Stimulated activated CD8-positive, alpha-beta memory T cell treated with anti-CD3 and anti-CD28 coated beads, Interleukin-7, amount 100 ng/mL, for 4 hours (primary cell): Measurements from ENCODE around the gene SEMA5A.

Source experiments
- DNase-seq, 2 donors: peaks; one replicate each; pipeline ENCODE4 v3.0.0-alpha.2; 2020; ENCODE audit warnings: low read depth in 2 of 2

SEMA5A gene

DNA sequence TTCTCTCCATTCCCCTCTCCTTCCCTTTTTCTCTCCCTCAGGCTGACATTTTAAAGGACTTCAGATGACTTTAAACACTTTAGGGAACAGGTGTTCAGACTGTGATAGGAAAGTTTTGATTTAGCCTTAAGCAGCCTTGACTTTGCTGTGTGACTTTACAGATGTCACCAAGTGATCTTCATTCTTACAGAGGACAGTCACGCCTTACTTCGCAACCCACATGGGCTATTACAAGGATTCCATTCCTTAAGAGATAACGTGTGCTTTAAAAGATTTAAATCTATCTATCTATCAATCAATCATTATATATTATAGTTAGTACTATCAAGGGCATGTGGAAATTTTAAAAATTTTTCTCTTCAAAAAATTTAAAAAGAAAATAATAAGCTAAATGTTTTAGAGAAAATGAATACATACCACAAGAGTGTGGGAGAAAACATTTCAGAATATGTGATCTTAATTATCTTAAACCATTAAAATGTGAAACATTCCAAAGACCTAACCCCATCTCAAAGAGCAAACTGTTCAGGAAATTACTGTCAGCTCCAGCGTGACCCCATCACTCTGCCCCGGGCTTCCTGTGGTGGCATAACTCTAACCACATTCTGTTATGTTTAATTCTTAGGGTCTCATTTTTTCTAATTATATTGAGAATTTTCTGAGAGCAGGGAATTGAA lies 530.5 kb downstream of the SEMA5A start:
- no peak for DNase-seq

DNA sequence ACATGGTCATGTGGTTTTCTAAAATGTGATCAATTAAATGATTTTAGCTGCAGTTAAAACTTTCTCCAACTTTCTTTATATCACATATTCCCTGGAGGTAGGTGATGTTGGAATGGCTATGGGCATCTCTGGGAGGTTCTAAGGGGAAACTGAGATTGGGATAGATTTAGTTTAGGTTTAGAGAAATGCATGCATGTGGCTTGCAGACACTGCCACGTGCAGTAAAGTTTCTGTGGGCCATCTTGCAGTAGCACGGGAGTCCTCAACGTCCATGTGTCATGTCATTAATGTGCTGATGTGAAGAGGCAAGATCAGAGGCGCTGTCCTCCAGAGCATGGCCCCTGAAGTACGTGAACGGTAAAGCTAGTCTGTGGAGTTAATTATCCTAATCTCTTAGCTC lies 532.7 kb downstream of the SEMA5A start:
- no peak for DNase-seq

DNA sequence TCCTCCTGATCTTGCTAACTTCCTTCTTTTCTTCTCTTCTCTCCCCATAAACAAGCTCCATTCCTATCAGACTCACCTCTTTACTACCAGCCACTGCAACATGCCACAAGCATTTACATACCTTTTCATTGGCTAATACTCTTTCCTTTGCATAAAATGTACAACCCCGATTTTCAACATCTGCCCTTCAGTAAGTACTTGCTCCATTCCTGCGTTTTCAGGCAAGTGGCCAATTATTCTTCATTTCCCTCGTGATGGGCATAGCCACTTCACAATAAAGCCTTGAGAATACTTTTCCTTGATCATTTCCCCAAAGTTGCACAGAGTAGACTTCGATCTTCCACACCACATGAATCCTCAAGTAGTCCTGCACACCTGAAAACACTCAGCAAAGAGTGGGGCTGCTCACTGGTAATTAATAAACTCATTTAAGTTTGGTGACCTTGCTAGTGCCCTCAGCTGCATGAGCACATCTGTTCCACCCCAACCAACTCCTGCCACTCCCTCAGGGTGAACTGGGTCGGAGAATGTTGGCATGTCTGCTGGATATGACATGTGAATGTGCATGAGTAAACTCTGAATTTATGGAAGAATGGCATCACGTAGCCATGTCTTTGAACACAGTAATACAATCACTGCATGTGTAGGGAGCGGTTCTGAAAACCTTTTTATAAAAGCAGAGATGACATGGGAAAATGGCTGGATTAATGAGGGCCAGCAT lies 535.8 kb downstream of the SEMA5A start:
- DNase-seq: no peak

DNA sequence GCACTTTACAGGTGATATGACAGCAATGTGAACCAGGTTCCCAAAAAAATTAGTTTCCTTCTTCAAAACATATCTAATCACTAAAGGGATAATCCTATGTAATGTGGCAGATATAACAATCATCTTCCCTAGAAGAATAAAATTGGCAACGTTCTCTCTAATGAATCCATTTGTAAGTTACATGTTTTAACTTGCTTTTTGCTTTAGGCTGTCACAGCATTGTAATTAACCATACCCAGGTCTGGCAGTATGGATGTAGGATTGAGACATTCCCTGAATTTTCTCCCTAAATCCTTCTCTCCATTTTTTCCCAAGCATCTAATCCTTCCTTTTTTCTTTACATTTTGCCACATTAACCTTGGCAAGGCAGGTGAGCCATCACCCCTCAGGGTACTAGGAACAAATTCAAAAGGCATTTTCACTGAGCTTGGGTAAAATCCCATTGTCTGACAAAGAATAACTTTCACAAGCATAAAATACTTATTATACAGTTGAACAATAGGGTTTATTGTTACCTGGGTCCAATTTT lies 548.3 kb downstream of the SEMA5A start:
- no peak for DNase-seq

DNA sequence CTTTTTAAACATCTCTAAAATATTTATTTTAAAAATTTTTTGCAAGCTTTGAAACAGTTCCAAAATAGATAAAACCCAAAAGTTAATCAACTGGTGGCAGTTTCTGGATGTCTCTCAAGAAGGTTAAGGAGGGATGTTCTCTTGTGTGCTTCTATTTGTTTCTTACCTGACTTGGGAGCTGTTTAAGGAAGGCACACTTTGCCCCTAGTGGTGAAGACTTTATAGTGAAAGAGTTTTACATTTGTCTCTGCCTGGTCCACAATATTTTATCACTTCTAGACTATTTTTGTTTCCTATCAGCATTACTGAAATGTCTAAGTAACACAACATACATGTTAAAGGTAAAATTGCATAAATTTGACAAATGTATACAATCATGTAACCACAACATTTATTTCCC lies 552.8 kb downstream of the SEMA5A start:
- DNase-seq: no peak
